Measurements from ENCODE around the gene CD200R1.

- no peak for TF ChIP-seq CTCF (IDR thresholded peaks at IDR 0.05)
- TF ChIP-seq POLR2AphosphoS5 (IDR thresholded peaks at IDR 0.05), result no peak
- no peak for TF ChIP-seq POLR2A (IDR thresholded peaks at IDR 0.05)
- no peak for TF ChIP-seq EP300 (IDR thresholded peaks at IDR 0.05; ENCODE audit: low read depth)
These were observed 93.0 kb downstream of the CD200R1 start for GRCh38 chr3:112881891-112882290.
